HFFc6 (cell line): Measurements from ENCODE around the gene TMEM170B. TPM values are rescaled to one million over a fixed set of nuclear protein-coding genes. Genes with fewer than 3 reads are reported as not detected.

Experiments used
- DNase-seq: peaks from one replicate; pipeline ENCODE4 v3.0.0-alpha.2; 2018
- H3K27ac Mint-ChIP-seq: 2 replicates; pipeline ENCODE4 v1.8.0; 2020; ENCODE audit warnings: mild to moderate bottlenecking, mixed read lengths
- H3K27me3 Mint-ChIP-seq: 2 replicates; pipeline ENCODE4 v1.8.0; 2021; ENCODE audit warnings: mild to moderate bottlenecking, moderate library complexity, mixed read lengths; ENCODE audit not compliant: insufficient read depth
- H3K36me3 Mint-ChIP-seq: 2 replicates; pipeline ENCODE4 v1.8.0; 2021; ENCODE audit warnings: low read depth, mixed read lengths
- H3K4me1 Mint-ChIP-seq: 2 replicates; pipeline ENCODE4 v1.8.0; 2020; ENCODE audit warnings: low read depth, mixed read lengths
- H3K4me3 Mint-ChIP-seq: 2 replicates; pipeline ENCODE4 v1.8.0; 2020; ENCODE audit warnings: mild to moderate bottlenecking, moderate library complexity, mixed read lengths
- H3K9me3 Mint-ChIP-seq: 2 replicates; pipeline ENCODE4 v1.8.0; 2020; ENCODE audit warnings: mild to moderate bottlenecking, mixed read lengths
- CTCF ChIP-seq: fragments of 200-600 bp; sonication (generic); IDR thresholded peaks from 2 replicates; pipeline ENCODE4 v1.5.0; 2021; ENCODE audit warnings: antibody characterized with exemption, mild to moderate bottlenecking
- total RNA-seq, 6 experiments: library from RNA; stranded (reverse); fragmentation: NEBNext Ultra II Directional; extraction: Animal tissue kit (Norgen Biotek cat#: 25700); gene quantifications; 2 replicates in 1 of 6; 3 replicates in 5 of 6; pipeline ENCODE4 v1.2.3, GENCODE V29; 2021

Gene TMEM170B
- total RNA-seq, 6 experiments from 2014 or later, result 0.14 to 0.21 (median 0.19) TPM

DNA sequence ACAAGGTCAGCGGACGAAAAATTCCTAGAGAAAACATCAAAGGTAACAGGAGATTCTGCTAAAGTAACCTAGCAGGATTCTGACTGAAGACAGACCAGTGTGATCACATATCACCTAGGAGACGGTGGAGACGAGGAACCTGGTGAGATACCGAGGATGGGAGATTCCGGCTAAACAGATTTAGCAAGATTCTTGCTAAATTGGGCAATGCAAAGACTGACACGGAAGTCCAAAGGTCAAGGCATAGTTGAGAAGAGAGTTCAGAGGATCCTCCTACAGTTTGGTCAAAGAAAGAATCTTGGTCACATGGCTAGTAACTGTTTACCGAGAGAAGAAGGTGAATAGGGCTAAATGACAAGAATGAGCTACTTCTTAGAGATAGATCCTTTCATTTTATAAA is 61.1 kb downstream of the TMEM170B start:
- Mint-ChIP-seq H3K9me3 (no peaks in the 10 kb centered on the region), H3K27me3 (no peaks in the 10 kb centered on the region), H3K4me1 (no peaks in the 10 kb centered on the region), H3K27ac (no peak overlapping the region), H3K4me3 (no peak overlapping the region), H3K36me3 (no peaks in the 10 kb centered on the region)
- DNase-seq, result no peak
- TF ChIP-seq CTCF, result no peak

DNA sequence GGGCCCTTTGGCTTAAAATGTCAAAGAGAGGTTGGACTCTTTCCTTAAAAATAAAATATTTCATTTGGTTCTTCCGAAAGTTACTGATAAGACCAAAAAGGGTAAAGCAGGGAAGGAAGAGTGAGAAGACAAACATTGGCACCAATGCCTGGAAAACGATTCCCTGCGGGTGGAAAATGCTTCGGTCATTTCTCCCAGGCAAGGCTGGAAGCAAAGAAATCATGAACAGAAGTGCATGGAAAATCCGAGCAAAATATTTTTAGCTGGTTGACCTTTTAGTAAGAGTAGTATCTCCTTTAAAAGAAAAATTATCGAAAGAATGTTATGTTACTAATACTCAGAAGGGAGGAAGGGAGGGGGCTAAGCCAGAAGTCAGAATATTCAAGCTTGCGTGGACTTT is 62.7 kb downstream of the TMEM170B start:
- Mint-ChIP-seq H3K4me1 (peaks cover 2% of the 10 kb centered on the region), H3K9me3 (no peaks in the 10 kb centered on the region), H3K36me3 (no peaks in the 10 kb centered on the region), H3K27me3 (no peaks in the 10 kb centered on the region), H3K4me3 (no peak overlapping the region), H3K27ac (no peak overlapping the region)
- no peak for TF ChIP-seq CTCF
- no peak for DNase-seq

- peaks cover 18% of the 10 kb centered on the region for H3K4me1 Mint-ChIP-seq
- H3K9me3 Mint-ChIP-seq, result no peaks in the 10 kb centered on the region
These were observed 64.4 kb downstream of the TMEM170B start for GRCh38 chr6:11601776-11602605.

DNA sequence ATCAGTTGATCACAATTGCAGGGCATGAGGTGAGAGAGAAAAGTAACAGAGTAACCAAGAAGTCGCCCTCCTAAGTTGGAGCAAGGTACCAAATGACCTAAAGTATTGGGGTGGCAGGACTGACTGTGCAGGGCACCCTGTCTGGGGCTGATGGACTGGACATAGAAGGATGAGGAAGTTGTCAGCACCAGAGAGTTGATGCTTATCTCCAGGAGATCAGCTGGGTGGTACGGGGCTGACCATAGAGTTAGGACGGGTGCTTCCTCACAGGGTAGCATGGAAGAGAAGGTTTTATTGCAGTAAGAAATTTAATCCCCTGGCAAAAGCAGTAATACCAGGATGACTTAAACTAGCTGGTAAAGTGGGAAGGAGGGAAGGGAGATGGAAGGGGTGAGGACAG is 66.7 kb downstream of the TMEM170B start:
- no peak overlapping the region for H3K27ac Mint-ChIP-seq
- no peaks in the 10 kb centered on the region for H3K36me3 Mint-ChIP-seq

More at GRCh38 chr6:11601776-11602605, 64.4 kb downstream of the TMEM170B start:
- no peaks in the 10 kb centered on the region for H3K36me3 Mint-ChIP-seq
- no peaks in the 10 kb centered on the region for H3K27me3 Mint-ChIP-seq
- no peak for DNase-seq
- no peak for TF ChIP-seq CTCF
- H3K4me3 Mint-ChIP-seq, result no peak overlapping the region
- H3K27ac Mint-ChIP-seq, result no peak overlapping the region

GRCh38 chr6:11604836-11605506 is 67.4 kb downstream of the TMEM170B start:
- no peak for TF ChIP-seq CTCF
- no peaks in the 10 kb centered on the region for H3K36me3 Mint-ChIP-seq
- no peaks in the 10 kb centered on the region for H3K27me3 Mint-ChIP-seq
- no peaks in the 10 kb centered on the region for H3K9me3 Mint-ChIP-seq
- no peak for DNase-seq
- peaks cover 47% of the 10 kb centered on the region for H3K4me1 Mint-ChIP-seq
- H3K27ac Mint-ChIP-seq, result no peak overlapping the region; the same call in 1 of the 2 replicates
- no peak overlapping the region for H3K4me3 Mint-ChIP-seq

More for the DNA sequence above, 66.7 kb downstream of the TMEM170B start:
- no peak for TF ChIP-seq CTCF
- H3K27me3 Mint-ChIP-seq, result no peaks in the 10 kb centered on the region
- peaks cover 39% of the 10 kb centered on the region for H3K4me1 Mint-ChIP-seq
- no peaks in the 10 kb centered on the region for H3K9me3 Mint-ChIP-seq
- no peak overlapping the region for H3K4me3 Mint-ChIP-seq
- DNase-seq, result no peak
